Esophagus muscularis mucosa (tissue), 3 donors: Measurements from ENCODE around the gene JDP2.

Experiments
- CTCF ChIP-seq, 3 experiments: fragments of 200-600 bp in 2 of 3; fragments of 450-650 bp in 1 of 3; sonication (generic) in 2 of 3; IDR thresholded peaks; one replicate each; pipeline ENCODE4 v1.5.1; 2017 to 2019; ENCODE audit warnings: antibody characterized with exemption in 3 of 3, mild to moderate bottlenecking in 2 of 3, moderate library complexity in 1 of 3
- EP300 ChIP-seq: sonication (generic); formaldehyde crosslinking; IDR thresholded peaks from one replicate; pipeline ENCODE4 v1.6.1; 2017; ENCODE audit warnings: antibody characterized with exemption

GRCh38 chr14:75417674-75418073, 10.1 kb upstream of the JDP2 start:
- TF ChIP-seq CTCF (IDR thresholded peaks at IDR 0.05) (no peak), EP300 (no peak)
